Activated CD4-positive, CD25-positive, alpha-beta regulatory T cell treated with anti-CD3 and anti-CD28 coated beads, Interleukin-2, amount 50 U/mL, for 16 hours (primary cell): ENCODE measurements around the gene MTUS2.
"Not testable (repeated sequence)": the region's sequence is repeated elsewhere in the genome, so short reads cannot be mapped to it uniquely, and the experiment has no call there.

Experiments
- DNase-seq: peaks from one replicate; pipeline ENCODE4 v3.0.0-alpha.2; 2020; ENCODE audit warnings: low read depth, low spot score

Gene MTUS2

DNA sequence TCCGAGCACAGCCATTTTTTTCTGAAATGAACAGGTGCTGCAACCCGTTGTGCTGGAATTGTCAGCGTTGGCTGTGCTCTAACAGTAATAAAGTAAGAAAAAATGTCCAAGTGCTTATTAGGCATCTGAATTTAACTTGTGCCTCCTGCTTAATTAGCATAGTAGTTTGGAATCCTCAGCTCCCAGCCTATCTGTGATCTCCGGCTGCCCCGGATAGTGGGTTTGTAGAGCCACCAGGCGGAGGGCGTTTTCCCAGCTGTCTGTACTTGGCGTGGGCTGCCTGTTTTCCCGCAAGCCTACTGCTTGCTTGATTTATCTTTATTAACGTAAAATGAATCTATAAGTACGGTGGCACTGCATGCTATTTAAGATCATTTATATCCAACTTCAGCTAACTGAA lies 137.9 kb downstream of the MTUS2 start:
- no peak for DNase-seq

DNA sequence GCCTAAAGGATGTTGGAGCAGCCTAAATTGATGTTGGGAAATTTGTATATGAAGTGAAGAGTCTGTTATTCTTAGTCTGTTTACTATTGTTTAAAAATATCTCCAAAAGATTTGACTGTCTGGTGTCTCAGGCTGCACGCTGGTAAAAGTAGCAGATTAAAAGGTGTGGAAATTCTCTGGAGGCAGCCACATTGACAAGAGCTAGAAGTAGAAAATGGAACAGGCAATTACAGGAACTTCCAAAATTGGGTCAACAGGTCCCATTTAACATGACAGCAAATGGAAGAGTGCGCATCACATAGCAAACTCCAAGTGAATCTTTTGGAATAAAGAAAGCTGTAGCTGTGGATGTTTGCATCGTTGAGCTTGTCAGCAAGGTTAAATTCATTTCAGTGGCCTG lies 138.3 kb downstream of the MTUS2 start:
- DNase-seq: no peak

DNA sequence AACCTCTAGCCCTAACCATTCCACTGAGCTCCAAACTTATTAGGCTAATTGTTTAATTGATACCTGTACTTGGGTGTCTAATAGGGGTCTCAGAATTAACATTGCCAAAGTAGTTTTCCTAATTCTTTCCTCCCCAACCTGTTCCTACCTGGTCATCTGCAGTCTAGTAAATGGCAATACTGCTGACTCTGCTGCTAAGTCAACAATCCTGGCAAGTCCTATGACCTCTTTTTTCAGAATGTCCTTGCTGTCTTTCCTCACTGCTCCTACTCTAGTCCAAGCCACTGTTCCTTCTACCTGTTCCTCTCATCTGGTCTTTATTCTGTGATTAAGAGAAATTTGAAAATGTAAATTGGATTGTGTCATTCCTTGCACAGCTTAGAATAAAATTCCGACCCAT lies 143.9 kb downstream of the MTUS2 start:
- DNase-seq: no peak

DNA sequence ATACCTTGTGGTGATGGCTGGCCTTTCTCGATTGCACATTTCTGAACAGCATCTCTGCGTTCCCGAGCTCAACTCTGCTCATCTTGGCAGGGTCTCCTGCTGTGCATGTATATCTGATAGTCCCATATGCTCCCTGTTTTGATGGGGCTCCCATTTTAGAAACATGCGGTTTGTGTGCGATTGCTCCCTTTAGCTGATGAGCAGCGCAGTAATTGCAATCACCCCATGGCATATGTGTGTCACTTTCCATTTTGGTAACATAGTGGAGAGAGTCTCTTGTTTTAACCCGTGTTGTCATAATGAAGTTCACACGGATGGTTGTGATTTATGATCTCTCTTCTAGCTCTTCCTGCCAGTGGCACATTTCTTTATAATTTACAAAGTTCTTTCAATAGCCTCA lies 144.7 kb downstream of the MTUS2 start:
- DNase-seq: no peak

DNA sequence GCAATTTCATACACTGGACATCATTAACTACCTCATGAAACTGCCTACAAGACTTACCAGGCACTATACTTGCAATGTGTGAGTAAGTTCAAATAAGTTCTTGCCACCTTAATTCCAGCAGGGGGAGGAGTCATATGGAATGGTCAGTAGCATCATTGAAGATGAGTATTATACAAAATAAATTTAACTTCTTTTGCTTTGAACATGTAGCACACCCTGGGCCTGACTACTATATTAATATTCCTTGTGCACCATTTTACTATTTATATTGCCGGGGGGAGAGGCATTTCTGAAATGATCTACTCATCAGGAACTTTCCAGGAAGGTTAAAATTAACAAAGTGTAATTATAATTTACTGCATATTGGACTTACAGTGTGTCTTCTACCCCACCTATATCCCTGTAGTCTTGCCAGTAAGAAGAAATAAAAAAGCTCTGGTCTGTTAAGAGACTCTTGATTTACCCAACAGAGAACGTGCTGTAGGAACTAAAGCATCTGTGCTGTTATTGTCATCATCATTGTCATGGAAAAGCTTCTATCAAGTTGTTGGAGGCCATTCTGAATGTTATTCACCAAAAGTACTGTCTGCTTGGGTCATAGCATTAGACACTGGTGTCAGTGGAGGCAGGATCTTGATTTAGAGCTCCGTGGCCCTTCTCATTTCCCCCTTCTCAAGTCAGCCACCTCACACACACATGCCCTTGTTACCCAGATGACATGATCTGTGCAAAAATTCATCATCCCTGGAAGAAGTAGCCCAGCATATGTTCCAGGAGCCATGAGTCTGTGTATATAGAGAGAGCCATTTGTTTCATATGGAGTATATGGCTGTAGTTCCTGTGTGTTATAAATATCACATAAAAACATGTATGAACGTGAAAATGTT lies 147.1 kb downstream of the MTUS2 start:
- no peak for DNase-seq

DNA sequence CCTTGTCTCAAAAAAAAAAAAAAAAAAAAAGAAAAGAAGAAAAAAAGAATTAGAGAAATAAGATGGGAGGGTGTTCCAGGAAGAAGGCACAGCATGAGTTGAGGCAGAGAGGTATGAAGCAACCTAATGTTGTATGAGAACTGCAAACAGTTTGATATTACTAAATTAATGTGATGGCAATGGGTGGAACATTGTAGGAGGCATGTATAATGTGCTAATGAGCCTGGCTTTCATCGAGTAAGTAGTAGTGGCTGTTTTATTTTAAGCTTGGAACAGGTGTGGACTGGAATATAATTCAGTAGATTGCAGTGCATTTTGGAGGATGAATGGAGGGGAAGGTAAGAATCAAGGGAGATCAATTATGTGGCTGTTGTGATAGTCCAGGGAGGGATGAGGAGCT lies 156.1 kb downstream of the MTUS2 start:
- DNase-seq: no peak

DNA sequence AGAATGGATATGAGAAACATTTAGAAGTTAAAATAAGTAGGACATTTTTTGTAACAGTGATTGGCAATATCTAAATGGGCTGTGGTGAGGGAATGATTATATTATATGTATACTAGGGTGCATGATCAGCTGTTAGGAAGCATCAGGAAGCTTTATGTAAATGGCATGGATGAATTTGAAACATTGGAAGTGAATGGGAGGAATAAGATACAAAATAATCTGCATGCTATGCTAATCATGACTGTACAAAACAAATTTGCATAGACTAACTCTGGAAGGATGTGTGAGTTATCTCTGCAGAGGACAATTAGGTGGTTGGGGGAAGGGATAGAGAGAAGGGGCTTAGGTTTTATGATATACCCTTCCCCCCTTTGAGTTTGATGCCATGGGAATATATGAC lies 156.5 kb downstream of the MTUS2 start:
- no peak for DNase-seq

DNA sequence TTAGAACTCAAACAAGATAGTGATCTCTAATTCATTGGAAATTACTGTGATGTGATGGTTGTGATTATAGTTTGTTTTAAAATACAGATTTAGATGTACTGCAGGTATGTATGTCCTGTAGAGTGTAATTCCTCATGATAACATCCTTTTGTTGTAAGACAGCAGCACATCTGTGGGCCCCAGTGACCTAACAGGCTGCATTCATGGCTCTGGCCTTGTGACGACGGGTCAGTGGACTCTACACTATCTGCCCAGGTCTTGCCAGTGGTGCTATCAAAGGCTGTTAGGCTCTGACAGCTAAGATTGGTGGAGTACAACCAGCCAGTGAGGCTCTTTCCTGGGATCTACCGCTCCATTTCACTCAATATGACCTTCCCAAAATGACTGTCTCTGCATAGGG lies 158.4 kb downstream of the MTUS2 start:
- no peak for DNase-seq

DNA sequence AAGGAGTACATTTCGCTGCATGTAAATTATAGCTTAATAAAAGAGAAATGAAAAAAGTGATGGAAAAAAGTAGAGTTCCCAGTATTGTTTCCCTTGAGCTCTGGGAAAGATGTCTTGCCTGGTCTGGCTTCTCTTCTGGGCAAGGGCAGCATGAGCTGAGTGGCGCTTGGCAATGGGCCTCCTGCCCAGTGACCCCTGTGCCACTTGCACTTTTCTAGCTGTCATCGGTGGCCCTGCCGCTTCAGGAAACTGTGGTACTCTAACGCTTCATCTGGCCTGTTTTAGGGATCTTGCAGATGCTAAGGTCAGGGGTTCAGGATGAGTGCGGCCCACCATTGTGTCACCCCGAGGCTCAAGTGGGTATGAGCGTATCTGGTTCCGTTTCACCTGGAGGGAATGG lies 161.4 kb downstream of the MTUS2 start:
- DNase-seq: no peak

DNA sequence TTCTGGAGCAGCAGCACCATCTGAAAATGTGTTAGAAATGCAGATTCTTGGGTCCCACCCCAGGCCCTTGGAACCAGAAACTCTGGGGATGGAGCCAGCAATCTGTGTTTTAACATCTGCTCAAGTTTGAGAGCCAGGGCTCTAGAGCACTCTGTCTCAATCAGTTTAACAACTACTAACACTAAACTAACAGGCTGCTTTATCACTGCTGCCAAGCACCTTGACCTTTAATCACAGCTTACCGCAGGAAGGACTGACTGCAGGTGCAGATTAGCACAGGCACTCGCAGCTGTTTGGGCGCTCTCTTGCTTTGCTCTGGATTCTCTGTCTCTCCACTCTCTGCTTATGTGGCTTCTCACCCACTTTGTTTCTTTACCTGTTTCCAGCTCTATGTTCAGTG lies 163.5 kb downstream of the MTUS2 start:
- DNase-seq: no peak

DNA sequence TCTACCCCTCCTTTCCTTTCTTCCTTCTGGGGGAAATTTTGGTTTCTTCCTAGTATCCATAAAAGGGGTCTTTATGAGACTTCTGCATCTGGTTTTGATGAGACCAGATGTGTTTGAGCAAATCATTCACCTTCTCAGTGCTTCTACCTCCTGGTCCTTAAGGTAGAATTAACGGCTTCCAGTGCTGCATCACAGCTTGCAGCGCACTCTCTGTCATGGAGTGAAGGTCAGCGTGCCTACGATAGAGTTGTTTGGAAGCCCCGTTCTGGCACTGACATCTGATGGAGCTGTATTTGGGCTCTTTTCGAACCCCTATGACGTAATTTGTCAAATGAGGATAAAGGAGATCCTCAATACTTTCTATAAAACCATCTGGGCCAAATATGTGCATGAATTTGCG lies 164.2 kb downstream of the MTUS2 start:
- no peak for DNase-seq

DNA sequence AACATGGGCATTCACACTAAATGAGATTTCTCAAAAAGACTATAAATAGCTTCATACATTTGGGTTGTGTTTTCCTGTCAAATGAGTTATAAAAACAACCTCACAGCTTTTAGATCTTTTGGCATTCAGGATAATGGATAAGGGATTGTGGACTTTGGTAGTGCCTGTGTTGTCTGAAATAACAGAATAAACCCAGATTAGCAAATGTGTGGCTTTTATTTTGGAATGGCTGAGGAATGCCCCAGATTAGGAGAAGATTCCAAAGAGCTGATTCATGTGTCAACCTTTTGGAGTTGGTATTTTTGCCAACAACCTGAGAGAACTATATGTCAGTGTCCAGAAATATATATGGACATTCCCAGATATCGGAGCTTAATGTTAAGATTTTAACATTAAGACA lies 164.7 kb downstream of the MTUS2 start:
- no peak for DNase-seq

DNA sequence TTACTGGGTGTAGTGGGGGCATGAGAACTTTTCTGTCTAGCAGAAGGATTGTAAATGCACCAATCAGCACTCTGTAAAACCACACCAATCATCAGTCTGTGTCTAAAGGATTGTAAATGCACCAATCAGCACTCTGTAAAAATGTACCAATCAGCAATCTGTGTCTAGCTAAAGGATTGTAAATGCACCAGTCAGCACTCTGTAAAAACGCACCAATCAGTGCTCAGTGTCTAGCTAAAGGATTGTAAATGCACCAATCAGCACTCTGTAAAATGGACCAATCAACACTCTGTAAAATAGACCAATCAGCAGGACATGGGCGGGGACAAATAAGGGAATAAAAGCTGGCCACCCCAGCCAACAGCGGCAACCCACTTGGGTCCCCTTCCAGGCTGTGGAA lies 170.2 kb downstream of the MTUS2 start:
- DNase-seq: not testable (repeated sequence)

DNA sequence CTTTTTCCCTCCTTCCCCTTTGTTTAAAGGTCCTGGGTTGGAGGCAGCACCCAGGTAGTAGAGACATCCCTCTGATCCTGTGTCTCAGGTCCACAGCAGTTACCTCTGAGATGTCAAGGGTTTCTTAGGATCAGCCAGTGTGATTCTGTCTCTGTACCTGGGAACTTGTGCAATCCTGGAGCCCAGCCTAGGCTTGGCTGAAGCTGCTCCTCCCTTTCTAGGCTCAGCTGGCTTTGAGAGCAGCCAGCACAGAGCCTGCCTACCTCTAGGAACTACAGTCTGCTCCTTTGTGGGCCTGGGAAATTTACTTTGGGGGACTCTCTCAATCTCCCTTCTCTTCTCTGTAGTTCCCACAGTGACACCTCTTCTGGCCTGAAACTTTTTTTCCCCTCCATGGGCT lies 171.6 kb downstream of the MTUS2 start:
- no peak for DNase-seq

DNA sequence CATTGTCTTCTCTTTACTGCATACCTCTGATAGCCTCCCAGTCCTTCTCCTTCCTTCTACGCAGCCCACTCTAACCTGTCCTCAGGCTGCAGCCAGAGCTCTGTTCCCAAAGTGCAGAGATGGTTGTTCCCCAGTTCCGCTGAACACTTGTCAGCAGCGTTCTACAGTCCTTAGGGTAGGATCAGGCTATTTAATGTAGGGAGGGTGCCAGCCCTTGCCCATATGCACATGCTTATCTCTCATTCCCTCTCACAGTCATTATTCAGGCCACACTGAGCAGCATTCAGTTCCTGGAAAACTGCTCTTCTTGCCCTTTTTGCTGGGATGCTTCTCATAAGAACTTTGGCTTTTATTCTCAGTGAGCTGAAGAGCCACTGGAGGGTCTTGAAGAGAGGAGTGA lies 180.7 kb downstream of the MTUS2 start:
- no peak for DNase-seq

DNA sequence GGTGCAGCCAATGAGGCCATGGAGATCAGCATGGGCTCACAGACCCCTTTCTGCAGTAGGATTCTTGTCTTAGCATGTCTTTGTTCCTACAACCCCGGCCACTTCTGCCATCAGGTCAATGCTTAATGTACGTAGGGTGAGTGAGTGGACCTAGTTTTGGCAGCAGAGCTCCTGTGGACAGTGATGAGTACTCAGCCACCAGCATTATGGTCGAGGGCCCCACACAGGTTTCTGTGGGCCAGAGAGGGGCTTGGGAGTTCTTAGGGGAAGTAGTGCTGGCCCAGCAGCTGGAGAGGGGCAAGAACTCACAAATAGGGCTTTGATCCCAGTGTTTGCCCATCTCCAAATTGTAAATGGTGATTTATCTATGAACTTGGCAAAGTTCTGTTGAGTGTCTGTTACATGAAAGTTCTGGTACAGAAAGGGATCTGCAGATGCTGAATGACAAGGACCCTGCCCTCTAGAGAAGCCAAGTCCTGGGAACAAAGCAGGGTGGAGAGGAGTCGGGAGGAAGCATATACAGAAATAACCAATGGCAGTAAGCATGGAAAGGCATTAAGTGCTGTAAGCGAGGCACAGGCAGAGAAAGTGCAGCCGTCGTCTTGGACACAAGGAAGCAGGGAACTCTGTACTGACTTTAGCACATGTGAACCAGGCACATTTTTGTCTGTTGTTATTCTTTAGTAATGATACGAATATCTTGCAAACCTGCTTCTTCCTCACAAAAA lies 185.1 kb downstream of the MTUS2 start:
- DNase-seq: no peak

DNA sequence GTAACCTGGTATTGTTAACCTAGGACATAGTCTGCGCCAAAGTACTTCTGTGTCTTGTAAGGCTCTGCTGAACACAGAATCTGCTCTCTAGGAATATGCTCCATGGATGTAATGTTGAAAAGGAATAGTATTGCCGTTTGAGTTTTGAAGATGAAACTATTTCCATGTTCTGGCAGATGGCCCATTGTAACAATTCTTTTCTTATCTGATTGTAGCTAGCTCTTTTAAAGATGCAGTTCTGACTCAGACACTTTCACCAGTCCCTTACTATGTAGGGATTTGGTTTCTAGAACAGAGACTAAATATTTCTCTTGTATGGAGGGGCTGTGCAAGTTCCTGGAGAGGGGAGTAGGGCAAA lies 185.6 kb downstream of the MTUS2 start:
- no peak for DNase-seq

DNA sequence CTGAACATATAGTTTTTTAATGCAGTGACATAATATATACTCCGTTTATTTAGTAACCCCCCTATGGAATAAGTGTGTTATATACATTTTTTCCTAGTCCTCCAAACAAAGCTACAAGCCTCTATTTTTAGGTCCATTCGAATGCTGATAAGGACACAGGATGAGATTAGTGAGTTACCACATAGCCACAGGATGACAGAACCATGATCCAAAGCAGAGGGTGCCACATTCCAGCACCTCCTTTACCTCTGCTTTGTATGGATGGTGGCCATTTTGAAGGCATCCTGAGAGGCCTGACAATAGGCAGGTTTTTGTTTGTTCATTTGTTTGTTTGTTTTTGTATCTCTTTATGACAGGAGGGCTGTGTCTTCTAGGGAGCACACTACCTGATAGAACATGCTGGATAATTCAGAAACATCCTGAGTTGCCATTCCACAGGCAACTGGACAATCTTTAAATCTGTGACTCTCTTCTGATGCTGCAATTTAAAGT lies 186.3 kb downstream of the MTUS2 start:
- no peak for DNase-seq

DNA sequence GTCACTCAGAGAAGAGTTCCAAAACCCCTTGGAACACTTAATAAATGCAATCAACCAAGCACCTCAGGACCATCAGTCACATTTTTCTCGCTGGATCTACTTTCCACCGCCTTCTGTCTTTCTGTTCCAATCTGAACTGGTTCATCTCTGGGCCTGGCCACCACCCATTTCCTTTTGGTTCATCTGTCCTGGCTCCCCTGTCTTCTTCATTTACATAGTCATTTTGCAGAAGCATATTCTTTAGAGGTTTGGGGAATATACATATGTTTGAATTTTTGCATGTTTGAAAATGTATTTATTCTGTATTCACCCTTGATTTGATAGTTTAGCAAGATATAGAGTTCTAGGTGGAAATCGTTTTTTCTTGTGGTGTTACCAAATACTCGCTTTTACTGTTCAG lies 188.2 kb downstream of the MTUS2 start:
- no peak for DNase-seq

DNA sequence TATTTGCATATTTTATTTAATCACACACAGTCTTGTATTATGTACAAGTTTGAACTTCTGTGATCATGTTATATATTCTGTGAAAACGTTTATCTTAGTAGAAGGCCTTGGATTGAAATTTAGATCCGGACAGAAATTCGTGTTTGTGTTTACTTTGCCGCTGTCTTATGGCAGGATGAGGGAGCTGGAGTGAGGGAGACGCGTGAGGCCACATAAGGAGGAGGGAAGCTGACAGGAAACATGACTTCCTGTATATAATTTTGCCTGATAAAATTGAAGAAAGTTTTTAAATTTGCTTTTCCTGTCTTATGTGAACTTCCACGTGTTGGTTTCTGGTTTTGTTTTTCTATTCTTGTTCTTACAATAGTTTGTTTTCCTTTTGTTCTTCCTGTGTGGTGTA lies 200.2 kb downstream of the MTUS2 start:
- no peak for DNase-seq

DNA sequence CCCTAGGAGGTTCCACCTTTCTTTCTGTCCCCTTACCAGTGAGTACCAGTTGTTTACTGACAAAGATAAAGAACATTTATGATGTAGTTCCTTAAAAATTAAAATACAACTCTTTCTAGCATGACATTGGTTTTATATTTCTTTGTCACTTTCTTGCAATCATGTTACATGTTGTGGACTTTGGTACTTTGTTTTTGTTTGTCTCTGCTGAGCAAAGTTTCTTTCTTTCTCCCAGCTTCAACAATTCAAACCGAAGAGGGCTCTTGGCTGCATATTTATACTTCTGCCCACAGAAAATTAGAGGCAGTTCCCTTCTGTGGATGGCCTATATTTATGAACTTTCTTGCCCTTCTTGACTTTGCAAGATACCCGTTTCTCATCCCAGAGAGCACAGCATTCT lies 201.2 kb downstream of the MTUS2 start:
- DNase-seq: no peak

DNA sequence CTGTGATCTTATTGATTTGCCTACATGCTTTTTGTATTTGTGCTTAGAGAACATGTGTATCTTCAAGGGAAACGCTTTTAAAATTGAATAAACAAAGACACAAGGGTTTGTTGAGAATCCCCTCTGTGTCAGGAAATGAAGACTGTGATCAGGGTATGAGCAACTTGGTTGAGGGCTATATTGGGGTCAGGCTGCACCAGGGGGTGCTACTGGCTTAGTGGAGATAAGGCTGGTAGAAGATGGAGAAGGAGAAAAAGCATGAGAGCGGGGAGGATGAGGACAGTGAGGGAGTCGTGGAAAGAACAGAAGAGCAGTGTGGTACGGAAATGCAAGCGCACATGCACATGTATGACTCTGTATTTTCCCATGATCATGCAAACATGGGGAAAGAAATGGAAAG lies 201.6 kb downstream of the MTUS2 start:
- DNase-seq: no peak

DNA sequence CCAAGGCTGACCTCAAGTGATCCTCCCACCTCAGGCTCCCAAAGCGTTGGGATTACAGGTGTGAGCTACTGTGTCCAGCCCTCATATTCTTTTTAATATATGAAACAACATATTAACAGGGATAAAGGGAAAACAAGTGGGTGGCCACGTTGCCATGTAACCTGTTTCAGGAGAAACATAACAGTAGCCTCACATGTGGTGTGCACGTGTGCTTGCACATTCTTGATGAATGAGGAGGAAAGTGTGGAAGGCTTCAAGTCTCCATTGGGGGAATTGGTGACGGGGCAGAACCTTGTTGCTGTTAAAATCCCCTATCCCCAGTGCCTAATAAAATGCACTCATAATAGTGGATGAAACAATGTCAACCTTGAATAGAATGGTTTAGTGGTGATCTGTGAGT lies 202.3 kb downstream of the MTUS2 start:
- DNase-seq: no peak
